ENCODE measurements around the gene DOCK1.

DOCK1 gene

DNA sequence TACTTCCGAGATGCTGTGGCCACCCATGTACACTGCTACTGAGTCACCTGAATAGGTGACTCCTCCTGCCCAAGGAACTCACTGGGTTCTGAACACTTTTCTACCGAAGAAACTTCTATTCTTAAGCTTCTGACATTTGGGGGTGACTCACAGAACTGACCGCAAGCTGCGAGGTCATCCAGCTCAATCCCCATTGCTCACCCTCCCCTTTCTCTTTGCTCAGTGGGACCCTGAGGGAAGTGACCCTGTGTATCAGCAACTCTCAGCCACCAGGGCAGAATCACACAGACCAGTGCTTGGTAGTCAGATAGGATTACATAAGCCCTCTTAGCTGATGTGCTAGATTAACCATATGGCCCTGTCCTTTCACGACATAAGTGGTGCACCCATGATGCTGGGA is 244.9 kb downstream of the DOCK1 start:
- DNase-seq = no peak

DNA sequence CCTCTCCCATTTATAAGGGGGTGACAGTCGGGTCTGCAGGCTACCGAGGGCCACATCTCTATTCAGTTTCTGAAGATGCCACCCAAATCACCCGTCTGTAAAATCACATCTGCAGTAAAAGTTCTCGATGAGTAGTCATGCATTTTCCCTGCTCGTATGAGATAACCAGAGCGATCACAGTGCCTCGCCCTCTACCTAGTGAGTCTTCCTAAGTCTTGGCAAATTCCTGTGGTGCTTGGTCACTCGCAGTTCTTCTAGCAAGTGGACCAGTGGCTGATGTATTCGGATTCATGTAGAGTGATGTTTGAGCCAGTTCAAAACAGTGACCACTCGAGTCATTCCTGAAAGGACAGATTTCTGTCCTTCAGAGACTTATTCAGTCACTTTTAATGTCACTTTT is 246.3 kb downstream of the DOCK1 start:
- DNase-seq = no peak

DNA sequence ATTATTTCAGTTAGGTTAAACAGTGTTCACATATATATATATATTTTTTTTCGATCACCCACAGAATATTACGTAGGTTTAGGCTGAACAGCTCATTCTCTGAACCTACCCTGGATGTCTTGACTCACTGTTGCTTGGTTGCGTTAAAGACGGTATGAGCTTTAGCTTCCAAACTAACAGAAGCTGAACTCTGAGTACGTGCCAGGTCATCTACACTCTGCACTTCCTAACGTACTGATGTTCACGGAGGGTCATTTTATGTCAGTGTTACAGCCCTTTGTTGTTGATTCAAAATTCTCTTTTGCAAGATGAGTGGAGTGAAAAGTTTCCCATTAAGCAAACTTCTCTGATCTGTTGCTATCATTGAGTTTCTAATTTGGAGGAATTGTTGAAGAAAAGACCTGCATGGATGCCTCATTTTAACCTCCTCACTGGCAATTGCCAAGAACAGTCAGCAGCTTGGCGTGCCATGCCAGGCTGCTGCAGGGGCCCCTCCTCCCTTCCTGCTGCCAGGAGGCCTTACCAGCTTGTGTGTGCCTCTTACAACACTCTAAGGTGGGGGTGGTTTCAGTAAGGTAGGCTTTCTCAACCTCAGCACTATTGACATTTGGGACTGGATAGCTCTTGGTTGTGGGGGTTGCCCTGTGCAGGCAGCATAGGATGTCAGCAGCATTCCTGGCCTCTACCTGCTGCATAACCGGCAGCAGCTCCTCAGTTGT is 246.9 kb downstream of the DOCK1 start:
- no peak for DNase-seq

DNA sequence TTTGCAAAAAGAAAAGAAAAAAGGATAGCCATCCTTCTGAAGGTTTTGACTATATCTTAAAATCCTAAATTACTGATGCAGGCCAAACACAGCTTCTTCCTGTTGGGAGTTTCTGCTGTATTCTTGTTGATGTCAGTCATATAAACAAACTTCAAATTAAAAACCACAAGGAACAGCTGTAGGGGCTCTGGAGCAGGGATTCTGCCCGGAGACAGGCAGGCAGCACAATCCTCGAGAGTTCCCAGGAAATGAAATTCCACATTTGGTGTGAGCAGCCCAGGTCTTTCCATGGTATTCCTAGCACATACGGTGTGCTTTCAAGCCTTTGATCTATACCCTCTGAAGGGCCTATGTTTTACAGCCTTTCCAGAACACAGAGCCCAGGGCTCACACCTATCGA is 248.0 kb downstream of the DOCK1 start:
- DNase-seq = no peak

DNA sequence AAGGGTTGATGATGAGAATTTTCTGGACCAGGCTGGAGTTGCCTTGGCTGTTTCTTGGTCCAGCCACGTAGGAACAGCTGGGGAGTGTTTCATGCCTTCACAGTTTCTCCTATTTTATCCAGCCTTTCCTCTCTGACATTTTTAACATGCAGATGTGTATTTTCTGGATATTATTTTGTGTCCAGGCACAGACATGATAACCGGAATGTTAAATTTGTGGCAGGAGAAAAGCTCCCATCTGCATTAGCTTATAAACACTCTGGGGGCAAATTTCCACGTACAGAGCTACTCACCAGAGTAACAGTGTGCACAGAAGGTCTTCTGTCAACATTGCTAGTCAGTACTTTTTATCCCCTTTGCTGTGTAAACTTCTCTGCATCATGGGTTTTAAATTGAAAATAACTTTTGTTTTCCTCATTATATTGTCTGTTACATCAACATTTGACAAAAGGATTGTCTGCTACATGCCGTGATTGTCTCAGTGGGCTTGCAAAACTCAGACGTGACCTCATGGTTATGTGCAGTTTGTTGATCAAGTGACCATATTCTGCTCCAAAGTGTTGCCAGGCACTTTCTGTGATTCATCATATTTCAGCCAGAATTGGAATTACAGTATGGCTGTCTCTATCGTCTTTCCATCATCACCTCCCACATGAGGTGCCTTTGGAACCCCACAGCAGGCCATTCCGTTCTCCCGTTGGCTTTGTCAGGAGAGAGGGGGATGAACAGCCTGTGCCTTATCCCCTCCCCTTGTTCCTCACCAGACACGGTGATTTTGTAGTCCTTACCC is 249.8 kb downstream of the DOCK1 start:
- no peak for DNase-seq

DNA sequence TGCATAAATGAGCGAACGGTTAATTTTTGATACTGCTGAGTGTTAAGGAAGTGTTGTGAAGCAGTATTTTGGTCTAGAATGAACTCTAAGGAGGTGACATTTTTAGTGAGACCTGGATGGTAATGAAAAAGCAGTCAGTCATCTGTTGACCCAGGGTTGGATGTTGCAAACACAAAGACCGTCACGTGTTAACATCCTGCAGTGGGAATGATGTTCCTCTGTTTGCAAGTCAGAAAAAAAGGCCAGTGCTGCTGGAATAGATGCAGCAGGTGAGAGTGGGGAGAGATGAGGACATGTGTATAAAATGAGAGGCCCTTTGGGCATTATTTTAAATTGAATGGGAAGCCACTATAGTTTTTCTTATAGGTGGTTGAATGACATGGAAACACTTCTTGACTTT is 251.9 kb downstream of the DOCK1 start:
- no peak for DNase-seq

DNA sequence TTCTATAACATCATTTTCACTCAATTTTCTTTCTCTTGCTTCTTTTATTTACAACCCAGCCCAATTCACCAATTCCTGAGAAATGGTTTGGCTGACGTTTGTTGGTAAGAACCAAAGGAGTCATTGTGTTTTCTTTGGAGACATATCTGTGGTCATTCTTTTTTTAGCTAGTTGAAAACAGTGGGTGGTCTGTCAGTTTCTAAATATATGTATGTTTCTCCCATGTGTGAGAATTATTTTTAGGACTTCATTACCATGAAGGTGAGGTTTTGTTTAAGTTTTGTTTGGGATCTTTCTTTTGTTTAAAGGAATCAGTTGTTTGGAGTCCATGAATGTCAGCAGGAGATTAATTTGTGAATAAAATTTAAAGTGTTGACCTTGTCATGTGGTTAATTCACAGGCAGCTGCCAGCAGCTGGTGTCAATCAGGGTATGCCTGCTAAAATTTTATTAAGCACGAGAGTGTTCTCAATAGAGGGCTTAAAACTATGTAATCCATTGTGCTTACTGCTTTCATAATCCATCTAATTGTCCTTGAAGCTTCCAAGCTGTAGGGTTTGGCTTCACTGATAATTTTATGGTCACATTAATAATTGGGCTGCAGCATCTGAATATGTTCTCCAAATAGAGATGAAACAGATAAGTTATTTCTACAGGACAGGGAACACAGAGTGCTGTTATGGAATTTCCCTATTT is 252.4 kb downstream of the DOCK1 start:
- no peak for DNase-seq

DNA sequence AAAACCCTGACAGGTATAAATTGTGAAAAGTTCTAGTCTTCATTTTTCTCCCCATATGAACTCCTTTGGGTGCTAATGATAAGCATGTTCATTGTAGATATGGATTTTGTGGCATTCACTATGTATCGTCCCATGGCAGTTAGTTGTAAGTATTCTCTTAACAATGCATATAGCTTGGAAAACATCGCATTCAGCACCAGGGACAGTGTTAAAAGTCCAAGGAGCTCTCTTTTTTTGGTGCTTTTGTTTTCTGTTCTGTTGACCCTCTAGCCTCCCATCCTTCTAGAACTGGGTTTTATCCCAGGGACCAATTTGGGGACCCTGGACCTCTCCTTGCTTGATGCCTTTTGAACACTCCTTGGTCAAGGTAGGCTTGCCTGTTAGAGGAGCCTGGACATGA is 253.4 kb downstream of the DOCK1 start:
- DNase-seq = no peak

DNA sequence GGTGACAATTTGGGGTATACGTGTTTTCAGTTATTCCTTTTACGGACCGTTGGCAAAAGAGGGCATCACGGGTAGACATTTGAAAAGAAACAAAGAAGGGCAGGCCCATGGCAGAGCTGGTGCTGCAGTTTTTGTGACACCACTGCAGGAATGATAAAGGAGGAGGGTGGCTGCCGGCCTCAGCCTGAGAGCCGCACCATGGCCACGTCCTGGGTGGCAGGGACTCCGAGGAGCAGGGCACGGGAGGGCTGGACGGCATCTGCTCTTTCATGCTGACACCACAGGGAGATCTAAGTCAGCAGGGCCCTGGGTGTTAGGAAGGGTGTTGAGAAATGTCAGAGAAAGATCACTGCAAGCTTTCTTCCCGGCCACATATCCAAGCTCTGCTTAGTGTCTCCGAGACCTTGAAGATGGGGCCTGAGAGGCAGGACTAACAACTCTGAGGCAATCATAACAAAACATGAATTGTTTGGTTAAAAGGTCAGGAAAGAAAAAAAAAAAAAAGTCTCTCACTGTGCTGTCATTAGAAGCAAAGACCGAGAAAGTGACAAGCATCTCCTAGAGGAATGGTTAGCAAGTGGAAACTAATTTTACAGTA is 254.5 kb downstream of the DOCK1 start:
- DNase-seq = no peak

DNA sequence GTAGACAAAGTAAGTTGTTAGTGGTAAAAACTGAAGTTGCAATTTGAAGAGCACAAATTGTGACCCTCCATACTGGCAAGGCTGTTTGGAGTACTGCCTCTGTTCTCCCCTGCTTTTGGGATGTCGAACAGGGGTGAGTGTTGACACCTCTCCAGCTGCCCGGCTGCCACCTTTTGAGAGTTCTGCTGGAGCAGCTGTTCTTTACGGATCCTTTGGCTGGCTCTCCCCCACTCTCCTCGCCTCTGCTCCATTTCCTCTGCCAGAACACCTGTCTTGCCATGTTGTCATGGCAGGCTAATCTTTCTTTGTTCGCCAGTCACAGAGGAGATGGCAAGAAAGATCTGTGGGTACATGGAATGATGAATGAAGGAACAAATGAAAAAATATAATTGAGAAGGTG is 256.3 kb downstream of the DOCK1 start:
- no peak for DNase-seq

DNA sequence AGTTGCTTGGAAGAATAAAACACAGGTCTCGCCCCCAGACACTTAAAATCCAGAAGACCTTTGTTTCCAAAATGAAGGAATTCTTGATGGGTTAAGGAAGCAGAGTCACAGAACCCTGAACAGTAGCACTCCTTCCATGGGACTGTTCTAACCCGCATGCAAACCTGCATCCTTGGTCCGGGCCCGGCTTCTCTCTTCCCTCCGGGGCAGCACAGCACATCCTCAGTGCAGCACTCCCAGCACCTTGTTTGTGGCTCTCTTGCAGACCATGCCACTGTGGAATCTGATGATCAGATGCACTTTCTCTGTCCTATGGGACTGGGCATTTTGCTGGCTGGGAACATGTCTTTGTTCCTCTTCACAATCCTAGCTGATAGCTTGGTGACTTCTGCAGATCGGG is 257.6 kb downstream of the DOCK1 start:
- no peak for DNase-seq

DNA sequence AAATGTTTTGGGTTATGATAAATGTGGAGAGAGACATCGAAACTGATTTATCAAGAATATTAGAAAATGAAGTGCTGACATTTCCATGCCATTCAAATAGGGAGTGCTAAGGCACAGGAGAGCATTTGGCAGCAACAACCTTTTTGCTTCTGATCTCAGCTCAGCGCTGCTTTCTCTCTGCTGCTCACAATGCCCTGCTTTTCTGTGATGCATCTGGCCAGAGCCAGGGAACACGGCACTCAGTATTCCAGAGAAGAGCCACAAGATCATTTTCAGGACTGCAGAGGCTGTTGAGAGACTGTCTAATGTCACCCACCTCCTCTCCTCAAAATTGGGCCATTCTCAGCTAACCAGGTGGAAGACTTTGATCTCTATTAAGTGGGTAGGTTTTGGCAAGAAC is 263.0 kb downstream of the DOCK1 start:
- DNase-seq = no peak

DNA sequence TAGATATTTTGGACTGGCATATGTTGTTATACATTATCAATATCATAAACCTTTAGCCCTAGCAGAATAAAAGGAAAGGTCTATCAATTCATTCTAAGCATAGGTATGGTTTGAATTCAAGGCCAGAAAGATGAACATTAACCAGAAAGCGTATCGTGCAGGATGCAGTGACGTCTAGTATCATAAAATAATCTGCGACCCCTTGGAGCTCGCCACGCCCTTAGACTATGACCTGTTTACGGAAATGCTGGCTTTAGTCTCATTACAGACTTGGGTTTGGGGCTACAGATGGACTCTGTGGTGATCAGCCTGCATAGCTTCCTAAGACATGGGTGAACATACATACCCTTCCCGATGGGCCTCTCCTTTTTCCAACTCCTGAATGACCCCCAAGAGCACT is 269.6 kb downstream of the DOCK1 start:
- DNase-seq = no peak

DNA sequence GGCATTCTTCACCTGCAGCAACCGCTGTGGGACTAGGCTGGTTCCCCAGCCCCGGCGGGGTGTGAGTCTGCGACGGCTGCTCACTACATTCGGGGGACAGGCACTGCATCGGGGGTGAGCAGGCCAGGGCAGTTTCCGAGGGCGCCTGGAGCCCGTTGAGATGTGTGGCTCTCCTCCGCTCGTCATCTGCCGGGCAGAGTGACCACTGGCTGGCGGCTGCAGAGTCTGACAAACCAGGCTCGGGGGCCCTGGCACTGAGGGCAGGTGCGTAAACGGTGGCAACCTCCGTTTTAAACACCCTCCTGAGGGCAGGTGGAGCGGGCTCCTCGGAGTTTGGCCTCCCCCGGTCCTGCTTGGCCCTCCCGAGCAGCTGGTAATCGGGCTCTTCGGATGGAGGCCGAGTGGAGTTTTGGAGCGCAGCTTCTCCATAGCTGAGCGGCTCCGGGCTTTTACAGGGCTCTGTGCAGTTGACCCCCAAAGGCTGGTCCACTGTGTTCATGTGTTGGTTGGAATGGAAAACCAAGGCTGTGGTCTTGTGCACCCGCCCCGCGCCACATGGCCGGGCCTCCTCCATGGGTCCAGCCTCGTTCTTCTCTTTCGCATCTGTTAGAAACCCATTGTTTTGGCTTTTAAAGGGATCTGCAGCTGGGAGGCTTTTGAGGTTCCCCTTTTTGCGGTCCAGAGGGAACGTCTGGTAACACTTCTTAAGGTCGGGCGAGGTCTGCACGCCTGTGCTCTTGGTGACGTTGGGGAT is 270.3 kb downstream of the DOCK1 start:
- no peak for DNase-seq

DNA sequence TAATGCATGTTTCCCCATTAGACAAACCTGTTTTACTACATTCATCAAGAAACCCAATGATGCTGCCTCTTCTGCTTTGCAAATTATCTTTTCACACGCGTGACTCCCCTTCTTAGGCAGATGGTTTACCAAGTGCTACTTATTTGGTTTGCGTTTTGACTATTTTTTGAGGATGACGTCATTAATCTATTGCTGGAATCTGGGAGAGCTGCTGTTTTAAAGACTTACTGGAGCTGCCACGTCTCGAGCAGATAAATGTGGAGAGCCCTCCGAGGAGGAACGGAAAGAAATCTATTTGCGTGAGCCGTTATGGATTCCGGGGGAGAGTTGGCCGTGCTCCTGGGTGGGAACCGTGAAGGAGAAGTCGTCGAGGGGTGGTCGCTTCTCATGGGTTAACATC is 271.4 kb downstream of the DOCK1 start:
- DNase-seq = no peak

DNA sequence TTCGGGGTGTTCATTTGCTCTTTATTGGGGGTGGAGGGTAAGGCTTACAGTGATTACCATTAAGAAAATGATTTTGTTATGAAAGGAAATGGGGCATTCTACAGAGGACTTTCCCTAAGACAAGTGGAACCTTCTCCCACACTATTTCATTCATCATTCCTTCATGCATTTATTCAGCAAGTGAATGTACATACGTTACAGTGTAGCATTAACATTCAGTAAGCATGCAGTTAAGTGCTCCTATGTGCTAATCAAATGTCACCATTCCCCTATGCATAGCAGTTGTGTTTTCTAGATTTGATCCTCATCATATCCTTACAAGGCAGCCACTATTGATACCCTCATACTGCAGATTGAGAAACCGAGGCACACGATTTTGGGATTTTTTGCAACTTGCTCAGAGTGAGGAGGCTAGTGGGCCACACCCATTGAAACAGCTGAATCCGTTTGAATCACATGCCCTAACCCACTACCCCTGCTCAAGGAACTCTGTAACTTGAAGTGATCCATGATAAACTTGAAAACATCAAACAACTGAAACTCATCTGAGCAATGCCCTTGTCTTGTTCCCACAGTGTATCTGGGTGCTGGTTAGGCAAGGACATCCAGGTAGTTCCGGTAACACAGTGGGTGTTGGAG is 274.5 kb downstream of the DOCK1 start:
- DNase-seq = no peak

DNA sequence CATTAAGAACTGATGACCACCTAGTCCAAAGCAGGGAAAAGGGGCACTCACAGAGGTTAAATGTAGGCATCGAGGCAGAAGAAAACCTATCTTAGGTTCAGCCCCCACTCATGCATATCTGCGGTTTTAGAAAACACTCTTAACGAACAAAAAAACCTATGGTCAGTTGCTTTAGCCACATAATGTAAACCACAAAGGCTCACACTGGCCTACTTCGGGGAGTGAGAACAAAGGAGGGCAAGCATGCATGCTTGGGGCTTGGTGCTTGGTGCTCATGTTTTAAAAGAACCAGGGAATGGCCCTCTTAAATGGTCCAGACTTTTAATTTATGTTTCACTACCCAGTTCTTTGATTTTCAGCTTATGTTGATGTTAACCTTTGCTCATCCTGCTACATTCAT is 276.9 kb downstream of the DOCK1 start:
- DNase-seq = no peak

DNA sequence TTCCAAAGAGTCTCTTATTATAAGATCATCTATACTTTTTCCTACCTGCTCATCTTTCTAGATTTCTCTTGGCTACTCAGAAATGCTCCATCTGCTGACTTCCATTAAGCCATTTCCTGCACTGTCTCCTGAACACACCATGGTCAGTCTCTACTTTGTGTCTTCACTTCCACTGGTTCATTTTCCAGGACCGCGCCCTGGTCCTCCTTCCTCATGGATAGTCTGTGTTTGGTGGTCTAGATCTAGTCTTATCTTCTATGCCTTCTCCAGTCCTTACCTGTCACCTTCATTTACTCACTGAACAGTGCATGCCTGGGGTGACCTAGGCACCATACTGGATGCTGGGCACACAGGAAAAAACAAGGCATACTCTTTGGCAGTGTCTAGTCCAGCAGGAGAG is 279.4 kb downstream of the DOCK1 start:
- no peak for DNase-seq

DNA sequence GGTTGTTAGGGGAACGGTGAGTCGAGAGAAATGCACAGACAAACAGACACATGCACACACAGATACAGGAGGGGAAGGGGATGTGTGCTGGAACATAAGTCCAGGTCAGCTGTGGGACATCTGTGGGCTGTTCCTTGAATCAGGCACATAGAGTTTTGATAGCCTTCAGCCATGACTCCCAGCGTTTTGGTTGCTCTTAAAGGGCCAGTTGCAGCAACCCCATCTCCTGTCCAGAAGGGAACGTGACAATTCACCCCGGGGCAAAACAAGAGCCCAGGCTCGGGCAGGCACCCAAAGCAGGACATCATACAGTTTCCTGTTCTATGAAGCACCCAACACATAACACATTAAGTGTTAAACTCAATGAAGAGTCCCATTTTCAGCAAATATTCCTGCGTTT is 281.6 kb downstream of the DOCK1 start:
- no peak for DNase-seq

DNA sequence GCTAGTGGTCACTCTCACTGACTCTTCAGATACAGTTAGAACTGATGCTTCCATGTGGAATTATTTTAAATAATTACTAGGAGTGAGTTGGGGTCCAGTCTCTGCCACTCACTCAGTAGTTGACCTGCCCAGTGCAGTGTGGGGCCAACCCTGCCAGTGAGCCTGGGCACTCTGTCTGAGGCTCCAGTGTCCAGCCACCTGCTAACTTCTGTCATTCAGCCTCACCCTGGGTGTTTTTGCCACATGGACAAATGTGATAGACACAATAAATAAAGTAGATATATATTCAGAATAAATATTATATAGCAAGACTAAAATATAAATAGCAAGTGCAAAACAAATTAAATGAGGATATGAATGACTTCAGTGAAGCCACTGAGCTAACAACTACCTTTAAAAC is 284.0 kb downstream of the DOCK1 start:
- DNase-seq = no peak

DNA sequence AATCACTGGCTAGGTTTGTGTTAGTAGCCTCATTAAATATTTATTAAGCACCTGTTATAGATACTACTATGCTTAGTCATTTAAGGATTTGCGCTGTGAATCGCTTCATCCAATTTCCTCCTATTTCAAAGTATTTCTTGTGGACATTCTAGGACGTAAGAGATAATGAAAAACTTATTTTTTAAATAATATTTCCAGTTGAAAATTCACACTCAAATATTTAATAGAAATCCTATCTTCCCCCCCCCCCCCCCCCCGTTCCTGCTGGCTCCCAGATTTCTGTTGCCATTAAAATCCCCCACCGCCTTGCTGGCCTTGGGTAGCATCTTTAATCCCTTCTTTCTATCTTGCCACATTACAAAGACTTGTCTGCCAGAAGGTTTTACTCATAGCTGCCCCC is 285.2 kb downstream of the DOCK1 start:
- DNase-seq = no peak

DNA sequence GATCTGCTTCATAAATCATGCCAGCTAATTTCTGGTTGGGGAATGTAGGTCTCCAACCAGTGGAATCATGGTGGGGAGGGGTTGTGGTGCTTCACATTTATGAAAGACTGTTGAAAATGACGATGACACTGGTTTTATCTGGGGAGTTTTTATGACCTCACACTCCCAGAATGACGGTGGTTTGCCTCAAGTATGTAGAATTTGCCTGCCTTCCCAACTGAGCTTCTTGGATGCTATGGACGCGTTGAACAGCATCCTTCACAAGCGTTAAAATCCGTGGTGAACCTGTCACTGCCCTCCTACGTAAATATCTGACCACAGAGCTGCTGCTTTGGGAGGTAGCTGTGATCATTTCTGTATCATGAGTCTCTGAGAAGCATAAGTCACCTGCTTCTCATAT is 287.9 kb downstream of the DOCK1 start:
- no peak for DNase-seq

DNA sequence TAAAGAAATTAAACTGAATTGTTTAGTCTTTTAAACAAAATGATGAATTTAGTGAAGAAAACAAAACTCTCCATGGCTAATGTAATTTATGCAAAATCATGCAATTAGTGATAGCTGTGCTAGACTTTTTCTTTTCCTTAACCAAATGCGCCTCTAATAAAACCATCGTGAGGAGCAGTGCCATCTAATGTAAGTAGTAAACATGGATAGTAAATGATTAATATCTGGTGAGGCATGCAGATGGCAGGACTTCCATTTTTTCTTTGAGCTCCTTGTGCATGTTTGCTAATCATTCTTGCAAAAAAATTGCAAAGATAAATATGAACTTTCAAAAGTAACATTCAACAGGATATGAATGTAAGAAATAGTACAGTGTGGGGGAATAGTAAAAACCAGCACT is 288.9 kb downstream of the DOCK1 start:
- no peak for DNase-seq
